Left lobe of liver (tissue), 2 donors: ENCODE results near the gene KMT2C. TPM values are rescaled to one million over a fixed set of nuclear protein-coding genes. Genes with fewer than 3 reads are reported as not detected.
"Not testable (repeated sequence)": the region's sequence is repeated elsewhere in the genome, so short reads cannot be mapped to it uniquely, and the experiment has no call there.

ENCODE experiments used
- ATAC-seq: fragments of 200-7000 bp; cut with Tn5 transposase; one replicate; pipeline ENCODE4 v1.9.1; 2020; ENCODE audit warnings: mild to moderate bottlenecking, moderate library complexity
- DNase-seq: peaks from one replicate; pipeline ENCODE4 v3.0.0-alpha.2; 2020; ENCODE audit warnings: low spot score
- total RNA-seq: library from RNA; stranded (reverse); gene quantifications from one replicate; pipeline ENCODE4 v1.2.1, GENCODE V29; 2021
- donor health status: DM: no; HTN: no; CAD: no; lungs with moderate emphysema.
- donor health status: DM: no; HTN: yes; CAD: no.

Gene KMT2C
- total RNA-seq, 1 donor from 2014 or later = 34.5 TPM

DNA sequence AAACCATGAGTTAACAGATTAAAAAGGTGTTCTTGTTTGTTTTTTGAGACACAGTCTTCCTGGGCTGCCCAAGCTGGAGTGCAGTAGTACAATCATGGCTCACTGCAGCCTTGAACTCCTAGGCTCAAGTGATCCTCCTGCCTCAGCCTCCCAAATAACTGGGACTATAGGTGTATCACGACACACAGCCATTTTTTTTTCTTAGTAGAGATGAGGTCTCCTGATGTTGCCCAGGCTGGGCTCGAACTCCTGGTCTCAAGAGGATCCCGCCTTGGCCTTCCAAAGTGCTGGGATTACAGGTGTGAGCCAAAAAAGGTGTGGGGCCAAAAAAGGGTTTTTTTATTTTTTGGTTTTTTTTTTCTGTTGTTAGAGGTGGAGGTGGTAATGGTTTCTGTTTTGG, 29.3 kb downstream of the KMT2C start:
- DNase-seq (no peak), ATAC-seq (no peak)

DNA sequence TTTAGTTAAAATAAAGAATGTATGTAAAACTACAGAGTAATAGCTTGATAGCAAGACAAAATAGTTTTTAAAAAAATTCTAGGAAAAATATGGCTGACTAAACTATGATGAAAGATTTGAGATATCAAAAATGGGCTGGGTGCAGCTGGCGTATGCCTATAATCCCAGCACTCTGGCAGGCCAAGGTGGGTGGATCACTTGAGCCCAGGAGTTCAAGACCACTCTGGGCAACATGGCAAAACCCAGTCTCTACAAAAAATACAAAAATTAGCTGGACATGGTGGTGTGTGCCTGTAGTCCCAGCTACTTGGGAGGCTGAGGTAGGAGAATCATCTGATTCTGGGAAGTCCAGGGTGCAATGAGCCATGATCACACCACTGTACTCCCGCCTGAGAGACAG, 29.8 kb downstream of the KMT2C start:
- ATAC-seq = peak; percentile 6

DNA sequence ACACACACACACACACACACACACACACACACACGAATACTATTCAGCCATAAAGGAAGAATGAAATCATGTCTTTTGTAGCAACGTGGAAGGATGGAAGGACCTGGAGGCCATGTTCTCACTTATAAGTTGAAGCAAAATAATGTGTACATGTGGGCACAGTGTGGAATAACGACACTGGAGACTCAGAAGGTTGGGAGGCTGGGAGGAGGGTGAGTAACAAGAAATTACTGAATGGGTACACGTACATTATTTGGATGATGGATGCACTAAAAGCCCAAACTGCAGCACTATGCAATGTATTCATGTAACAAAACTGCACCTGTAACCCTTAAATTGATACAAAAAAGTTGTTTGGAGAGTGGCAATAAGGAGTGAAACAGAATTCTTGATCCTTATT, 32.1 kb downstream of the KMT2C start:
- ATAC-seq = peak; percentile 10
- DNase-seq = no peak

More for the DNA sequence above, 29.8 kb downstream of the KMT2C start:
- not testable (repeated sequence) for DNase-seq

DNA sequence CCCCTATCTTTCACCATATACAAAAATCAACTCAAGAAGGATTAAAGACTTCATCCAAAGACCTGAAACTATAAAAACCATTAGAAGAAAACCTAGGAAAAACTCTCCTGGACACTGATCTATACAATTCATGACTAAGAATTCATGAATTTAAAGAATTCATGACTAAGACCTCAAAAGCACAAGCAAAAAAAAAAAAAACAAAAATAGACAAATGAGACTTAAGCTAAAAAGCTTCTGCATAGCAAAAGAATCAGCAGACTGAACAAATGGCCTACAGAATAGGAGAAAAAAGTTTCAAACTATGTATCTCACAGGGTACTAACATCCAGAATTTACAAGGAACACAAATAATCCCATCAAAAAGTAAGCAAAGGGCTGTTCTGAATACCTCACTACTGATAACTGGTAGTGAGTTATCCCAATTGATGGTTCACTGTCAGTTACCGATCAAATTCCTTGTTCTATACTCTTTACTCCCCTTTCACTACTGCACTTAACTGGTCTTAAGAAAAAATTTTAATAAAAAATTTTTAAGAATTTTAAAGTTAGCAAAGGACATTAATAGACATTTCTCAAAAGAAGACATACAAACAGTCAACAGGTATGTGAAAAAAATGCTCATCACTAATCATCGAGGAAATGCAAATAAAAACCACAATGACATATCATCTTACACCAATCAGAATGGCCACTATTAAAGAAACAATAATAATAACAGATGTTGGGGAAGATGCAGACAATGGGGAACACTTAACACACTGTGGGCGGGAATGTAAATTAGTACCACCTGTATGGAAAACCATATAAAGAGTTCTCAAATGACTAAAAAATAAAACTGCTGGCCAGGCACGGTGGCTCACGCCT, 33.2 kb downstream of the KMT2C start:
- ATAC-seq = peak; percentile 14
- no peak for DNase-seq

DNA sequence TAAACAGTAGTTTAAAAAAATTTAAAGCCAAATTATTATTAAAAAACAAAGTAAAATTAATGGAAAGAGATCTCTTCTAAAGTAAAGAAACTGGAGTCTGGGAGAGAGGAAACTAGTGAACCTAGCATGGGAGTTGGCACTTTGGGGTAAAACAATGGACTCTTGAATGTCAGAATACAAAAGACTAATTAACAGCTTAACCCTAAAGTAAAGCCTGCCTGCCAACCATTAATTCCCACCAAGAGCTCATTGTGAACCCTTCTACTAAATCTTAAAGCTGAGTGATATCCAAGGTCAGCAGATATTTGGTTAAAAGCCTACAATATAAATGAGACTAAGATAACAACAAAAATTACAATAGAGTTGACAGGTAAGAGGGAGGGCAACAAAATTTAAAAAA, 36.5 kb downstream of the KMT2C start:
- DNase-seq (no peak), ATAC-seq (no peak)

DNA sequence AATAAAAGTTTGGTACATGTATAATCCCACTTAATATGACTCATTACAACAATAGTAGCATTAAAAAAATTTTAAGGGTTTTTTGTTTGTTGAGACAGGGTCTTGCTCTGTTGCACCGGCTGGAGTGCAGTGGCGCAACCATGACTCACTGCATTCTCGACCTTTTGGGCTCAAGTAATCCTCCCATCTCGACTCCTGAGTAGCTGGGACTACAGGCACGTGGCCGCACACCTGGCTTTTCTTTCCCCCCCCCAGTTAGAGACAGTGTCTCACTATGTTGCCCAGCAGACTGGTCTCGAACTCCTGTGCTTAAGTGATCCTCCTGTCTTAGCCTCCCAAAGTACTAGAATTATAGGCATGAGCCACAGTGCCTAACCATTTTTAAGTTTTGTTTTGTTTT, 40.7 kb downstream of the KMT2C start:
- DNase-seq (no peak), ATAC-seq (no peak)

DNA sequence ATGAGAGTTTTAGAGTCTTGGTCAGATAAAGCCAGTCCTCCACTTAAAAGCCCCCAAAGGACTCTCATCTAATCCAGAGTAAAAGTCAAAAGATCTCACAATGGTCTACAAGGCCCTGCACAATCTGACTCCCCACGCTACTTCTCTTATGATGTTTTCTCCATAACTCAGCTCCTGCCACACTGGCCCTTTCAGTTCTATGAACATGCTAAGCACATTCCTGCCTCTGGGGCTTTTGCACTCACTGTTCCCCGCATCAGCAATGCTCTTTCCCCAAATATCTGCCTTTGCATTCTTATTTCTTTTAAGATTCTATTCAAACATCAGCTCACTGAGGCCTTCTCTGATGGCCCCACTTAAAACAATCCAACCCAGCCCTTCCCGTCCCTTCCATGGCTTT, 41.6 kb downstream of the KMT2C start:
- ATAC-seq = peak; percentile 78
- not testable (repeated sequence) for DNase-seq

DNA sequence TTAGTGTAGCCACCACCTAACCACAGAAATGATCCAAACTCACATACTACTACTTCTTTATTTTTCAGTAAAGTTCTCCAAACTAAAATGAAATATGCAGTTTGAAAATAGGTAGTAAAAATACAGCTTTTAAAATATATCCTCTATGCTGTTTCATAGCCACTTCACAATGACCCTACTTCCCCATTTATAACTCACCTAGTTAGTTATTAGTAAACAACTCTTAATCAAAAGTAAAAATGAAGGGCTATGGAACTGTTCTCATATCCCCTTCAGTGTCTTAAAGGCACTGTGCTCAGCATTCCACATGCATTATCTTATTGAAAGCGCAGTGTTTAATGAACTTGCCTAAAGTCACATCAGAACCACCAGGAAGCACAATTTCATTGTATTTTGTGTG, 43.5 kb downstream of the KMT2C start:
- ATAC-seq = no peak

DNA sequence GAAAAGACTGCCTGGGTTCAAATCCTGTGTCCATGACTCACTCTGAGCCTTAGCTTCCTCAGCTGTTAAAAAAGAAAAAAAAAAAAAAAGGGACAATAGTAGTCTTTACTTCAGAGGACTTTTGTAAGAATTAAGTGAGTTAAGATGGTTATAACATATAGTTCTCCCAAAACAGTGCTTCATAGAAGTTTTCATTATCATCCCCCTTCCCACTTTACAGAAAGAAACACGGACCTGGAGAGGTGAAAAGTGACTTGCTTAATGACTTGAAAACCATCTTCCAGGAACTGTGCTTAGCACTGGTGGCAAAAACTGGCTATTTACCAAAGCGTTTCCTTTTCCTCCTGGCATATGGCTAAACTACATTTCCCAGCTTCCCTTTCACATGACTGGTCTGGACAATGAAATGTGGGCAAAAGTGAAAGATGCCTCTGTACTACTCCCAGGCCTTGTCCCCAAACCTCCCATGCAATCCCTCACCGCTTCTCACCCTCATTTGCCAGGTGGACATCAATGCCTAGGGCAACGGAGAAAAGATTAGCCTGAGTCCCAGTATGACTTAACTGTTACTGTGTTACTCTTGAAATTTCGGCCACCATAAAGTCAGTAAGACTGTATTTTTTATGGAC, 49.6 kb downstream of the KMT2C start:
- peak; percentile 64 for ATAC-seq

More for the DNA sequence above, 43.5 kb downstream of the KMT2C start:
- DNase-seq = no peak

DNA sequence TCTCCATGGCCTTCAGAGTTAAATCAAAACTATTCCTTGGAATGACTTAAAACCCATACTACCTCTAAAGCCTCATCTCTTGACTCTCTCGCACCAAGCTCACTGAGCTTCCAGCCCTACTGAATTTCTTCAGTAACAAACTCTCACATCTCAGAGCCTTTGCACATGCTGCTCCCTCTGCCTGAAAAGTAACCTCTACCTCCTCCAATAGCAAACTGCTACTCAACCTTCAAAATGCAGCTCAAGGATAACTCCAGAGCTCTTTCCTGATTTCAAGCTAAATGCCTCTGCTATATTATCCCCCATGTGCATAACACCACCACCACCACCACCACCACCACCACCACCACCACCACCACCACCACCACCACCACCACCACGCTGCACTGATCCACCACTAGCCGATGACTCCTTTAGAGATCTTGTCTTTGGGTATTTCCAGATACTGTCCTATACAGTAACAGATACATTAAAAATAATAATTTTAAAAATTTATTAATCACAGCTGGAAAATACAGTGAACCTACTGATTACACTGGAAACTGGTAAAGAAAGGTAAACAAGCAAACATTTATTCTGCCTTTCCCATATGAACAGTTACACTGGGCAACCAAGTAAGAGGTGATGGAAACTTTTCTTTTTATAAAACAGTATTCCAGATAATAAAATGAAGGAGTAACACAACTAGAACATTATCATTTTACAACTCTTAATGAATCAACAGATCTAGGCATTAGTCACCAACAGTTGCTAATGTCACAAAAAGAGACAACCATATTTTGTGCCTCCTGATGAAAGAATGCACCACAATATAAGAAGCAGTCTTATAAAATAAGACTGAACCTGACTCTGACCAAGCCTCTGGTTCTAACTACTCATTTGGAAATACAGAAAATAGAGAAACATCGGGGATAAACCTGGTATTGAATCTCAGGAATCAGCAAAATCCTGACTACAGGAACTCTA, 51.3 kb downstream of the KMT2C start:
- ATAC-seq = not testable (repeated sequence)

More for the DNA sequence above, 49.6 kb downstream of the KMT2C start:
- DNase-seq = not testable (repeated sequence)

DNA sequence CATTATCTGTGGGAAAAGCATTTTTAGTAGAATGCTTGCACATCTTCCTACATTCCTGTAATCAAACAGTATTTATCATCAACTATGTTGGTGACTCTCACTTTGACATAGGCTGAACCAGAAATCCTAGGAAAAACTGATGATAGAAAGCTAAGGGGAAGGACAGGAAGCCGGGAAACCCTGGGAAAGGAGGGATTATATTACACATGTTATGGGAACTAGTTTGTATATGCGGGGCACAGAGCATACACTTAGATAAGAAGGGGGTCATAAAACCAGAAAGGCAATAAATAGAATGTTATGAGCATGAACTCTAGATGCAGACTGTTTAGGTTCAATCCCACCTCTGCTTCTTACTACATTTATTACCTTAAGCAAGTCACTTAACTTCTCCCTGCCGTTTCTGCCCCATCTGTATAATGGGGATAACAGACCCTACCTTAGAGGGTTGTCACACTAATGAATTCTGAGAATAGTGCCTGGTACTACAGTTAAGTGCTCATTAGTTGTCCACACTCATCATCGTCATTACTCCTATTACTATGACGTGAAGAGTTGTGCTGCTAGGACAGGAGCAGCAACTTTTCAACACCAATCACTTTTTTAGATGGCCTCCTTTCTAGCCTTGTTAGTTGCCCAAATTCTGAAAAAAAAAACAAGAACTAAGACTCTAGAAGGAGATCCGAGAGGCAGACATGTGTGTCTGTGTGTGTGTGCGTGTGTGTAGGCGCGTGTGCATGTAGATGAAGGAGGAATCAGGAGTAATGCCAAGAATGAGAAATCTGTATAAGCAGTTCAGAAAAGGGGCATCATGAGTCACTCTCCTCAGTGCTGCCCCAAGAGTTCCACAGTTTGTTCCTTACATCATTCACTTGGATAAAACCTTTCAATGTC, 52.2 kb downstream of the KMT2C start:
- ATAC-seq = no peak
- no peak for DNase-seq

More for the DNA sequence above, 51.3 kb downstream of the KMT2C start:
- DNase-seq = not testable (repeated sequence)

DNA sequence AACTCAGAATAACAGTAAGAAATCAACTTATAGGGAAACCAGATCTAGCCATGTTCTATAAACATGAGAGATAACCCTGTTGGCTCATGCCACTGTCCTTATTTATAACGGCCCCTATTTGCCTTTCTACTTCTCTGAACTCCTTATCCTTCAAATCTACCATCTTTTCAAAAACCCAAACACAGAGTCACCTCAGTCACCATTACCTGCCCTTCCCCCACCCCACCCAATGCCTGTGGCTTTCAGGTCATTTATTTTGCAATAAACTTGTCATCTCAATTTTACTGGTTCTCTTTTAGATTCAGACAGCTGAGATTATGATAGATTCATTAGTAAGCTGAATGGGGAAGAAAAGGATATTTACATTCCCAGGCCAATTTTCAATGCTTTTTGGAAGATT, 53.6 kb downstream of the KMT2C start:
- DNase-seq (no peak), ATAC-seq (peak; percentile 12)

DNA sequence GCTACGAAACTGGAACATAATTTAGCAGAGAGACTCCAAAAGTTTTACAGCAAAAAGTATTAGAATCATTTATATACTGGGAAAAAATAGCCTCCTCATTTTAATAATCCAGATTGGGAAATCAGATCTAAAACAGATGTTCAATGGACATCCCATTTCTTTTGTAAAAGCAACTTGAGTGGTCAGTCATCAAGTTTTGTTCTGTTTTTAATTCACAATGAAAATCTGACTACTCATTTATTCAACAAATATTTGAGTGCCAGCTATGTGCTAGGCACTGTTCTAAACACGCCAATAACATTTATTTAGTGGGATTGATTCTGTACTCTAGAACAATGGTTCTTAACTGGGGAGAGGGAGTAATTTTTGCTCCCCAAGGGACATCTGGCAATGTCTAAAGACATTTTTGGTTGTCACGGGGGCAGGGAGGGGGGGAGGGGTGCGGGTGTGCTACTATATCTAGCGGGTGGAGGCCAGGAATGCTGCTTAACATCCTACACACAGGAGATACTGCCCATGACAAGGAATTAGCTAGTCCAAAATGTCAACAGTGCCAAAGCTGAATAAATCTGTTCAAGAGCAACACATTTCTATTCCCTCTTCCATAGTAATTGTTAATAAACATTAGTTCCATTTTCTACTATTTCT, 54.7 kb downstream of the KMT2C start:
- not testable (repeated sequence) for ATAC-seq

DNA sequence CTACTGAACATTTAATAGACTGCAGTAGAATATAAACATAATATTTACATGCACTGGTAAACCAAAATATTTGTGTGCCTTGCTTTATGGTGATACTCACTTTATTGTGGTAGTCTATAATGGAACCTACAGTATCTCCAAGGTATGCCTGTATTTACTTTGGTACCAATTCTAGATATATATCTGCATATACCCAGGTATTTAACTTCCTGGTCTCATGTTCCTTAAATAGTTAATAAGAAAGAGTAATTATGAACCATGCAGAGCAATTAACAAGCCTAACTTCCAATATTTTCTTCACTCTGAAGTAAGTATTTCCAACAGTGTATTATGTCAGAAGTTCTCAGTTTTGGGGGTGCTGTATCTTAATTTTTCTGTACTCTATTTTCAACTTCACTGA, 57.3 kb downstream of the KMT2C start:
- not testable (repeated sequence) for ATAC-seq, DNase-seq

More for the DNA sequence above, 54.7 kb downstream of the KMT2C start:
- not testable (repeated sequence) for DNase-seq

DNA sequence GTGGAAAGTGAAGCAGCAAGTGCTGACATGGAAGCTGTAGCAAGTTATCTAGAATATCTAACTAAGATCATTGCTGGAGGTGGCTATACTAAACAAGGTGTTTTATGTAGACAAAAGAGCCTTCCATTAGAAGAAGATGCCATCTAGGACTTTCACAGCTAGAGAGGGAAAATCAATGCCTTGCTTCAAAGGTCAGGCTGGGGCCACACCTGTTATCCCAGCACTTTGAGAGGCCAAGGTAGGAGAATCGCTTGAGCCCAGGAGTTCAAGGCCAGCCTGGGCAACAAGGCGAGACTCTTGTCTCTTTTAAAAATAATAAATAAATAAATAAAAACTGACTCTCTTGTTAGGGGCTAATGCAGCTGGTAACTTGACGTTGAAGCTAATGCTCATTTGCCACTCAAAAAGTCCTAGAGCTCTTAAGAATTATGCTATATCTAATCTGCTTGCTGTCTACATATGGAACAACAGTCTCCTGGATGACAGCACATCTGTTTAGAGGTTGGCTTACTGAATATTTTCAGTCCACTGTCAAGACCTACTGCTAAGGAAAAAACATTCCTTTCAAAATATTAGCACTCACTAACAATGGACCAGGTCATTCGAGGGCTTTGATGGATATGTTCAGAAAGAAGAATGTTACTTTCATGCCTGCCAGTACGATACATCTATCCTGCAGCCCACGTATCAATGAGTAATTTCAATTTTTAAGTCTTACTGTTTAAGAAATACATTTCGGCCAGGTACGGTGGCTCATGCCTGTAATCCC, 58.9 kb downstream of the KMT2C start:
- ATAC-seq = peak; percentile 34
- DNase-seq = not testable (repeated sequence)

DNA sequence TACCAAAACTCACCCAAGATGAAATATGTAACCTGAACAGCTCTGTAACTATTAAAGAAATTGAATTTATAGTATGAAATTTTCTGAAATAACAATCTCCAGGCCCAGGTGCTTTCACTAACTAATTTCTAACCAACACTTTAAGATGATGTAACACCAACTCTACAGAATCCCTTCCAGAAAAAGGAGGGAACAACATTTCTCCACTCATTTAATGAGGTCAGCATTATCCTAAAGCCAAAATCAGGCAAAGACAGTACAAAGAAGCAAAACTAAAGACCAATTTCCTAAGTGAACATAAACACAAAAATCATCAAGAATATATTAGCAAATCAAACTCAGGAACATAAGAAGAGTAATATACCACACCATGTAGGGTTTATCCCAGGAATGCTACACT, 65.5 kb downstream of the KMT2C start:
- DNase-seq = no peak
- peak; percentile 38 for ATAC-seq

DNA sequence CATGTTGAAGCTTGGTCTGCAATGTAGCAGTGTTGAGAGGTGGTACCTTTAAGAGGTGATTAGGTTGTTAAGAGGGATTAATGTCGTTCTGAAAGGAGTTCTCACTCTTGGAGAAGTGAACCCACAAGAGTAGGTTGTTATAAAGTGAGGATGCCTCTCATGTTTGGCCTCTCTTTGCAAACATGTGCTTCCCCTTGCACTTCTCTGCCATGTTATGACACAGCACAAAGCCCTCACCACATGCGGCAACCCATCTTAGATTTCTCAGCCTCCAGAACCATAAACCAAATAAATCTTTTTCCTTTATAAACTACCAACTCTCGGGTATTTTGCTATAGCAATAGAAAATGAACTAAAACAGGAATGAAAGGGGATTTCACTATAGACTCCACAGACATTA, 66.3 kb downstream of the KMT2C start:
- ATAC-seq = no peak
- no peak for DNase-seq

DNA sequence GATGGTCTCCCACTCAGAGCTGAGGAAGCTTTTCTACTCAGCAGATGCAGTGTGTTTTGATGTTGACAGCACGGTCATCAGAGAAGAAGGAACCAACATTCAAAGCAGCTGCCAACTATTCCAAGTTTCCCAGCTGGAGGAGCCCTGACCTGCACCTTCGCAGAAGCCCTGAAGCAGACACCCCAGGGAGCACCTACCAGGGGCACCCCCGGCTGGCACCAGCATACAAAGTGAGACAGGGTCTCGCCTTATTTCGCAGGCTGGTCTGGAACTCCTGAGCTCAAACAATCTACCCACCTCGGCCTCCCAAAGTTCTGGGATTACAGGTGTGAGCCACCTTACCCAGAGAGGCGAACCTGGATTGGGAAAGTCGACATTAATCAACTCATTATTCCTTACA, 68.6 kb downstream of the KMT2C start:
- ATAC-seq (no peak), DNase-seq (no peak)

DNA sequence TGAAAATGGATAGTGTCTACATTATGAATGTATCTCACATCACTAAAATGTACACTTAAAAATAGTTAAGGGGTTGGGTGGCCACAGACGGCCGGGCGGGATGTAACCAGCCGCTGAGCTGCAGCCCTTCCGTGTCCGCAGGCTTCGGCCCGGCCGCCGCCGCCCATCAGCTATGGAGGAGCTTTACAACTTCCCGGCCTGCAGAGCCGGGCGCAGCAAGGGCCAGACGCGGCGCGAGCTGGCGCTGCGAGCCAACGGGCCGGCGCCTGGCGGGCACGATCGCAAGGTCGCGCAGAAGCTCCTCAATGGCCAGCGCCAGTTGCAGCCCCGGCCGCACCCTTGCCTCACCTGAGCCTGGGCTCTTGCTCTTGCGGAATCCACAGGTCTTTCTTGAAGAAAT, 69.1 kb downstream of the KMT2C start:
- ATAC-seq (peak; percentile 40), DNase-seq (no peak)
